ENCODE results near the gene RNPS1. TPM values are rescaled to one million over a fixed set of nuclear protein-coding genes. Genes with fewer than 3 reads are reported as not detected.
"Not testable (repeated sequence)": the region's sequence is repeated elsewhere in the genome, so short reads cannot be mapped to it uniquely, and the experiment has no call there.

Gene RNPS1
- total RNA-seq, 2 donors from 2014 or later, result 108 to 154 TPM

DNA sequence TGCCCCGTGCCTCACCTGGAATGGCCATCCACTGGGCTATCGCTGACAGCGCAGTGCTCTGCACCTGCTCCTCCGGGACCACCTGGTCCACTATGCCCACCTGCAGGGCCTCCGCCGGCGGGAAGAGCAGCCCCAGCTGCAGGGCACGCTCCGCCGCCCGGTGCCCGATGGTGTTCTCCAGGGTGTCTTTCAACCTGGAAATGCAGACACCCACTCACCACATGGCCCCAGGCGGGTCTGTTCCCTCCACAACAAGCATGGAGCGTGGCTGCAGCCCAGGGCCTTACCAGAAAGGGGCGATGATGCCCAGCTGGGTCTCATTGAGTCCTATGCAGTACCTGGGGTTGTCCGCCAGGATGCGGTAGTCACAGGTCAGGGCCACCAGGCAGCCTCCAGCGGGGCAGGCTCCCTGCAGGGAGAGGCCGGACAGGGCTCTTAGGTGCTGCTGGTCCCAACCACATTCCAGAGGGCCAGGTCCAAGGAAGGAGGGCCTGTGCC is 24.8 kb downstream of the RNPS1 start:
- DNase-seq, result no peak
- Histone ChIP-seq H3K36me3 (peaks cover 10% of the 10 kb centered on the region), H3K4me1 (no peaks in the 10 kb centered on the region), H3K4me3 (no peak overlapping the region), H3K9ac (ENCODE audit: low read depth in 2 of 2, low read length in 2 of 2) (no peak overlapping the region), H3K27me3 (peaks cover 3% of the 10 kb centered on the region), H3K27ac (no peak overlapping the region), H3K9me3 (no peaks in the 10 kb centered on the region)
- intact Hi-C loops (cut with DNase I), result no loop called here
- TF ChIP-seq, protein P1, sequence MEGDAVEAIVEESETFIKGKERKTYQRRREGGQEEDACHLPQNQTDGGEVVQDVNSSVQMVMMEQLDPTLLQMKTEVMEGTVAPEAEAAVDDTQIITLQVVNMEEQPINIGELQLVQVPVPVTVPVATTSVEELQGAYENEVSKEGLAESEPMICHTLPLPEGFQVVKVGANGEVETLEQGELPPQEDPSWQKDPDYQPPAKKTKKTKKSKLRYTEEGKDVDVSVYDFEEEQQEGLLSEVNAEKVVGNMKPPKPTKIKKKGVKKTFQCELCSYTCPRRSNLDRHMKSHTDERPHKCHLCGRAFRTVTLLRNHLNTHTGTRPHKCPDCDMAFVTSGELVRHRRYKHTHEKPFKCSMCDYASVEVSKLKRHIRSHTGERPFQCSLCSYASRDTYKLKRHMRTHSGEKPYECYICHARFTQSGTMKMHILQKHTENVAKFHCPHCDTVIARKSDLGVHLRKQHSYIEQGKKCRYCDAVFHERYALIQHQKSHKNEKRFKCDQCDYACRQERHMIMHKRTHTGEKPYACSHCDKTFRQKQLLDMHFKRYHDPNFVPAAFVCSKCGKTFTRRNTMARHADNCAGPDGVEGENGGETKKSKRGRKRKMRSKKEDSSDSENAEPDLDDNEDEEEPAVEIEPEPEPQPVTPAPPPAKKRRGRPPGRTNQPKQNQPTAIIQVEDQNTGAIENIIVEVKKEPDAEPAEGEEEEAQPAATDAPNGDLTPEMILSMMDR (IDR thresholded peaks at IDR 0.05), result no peak

DNA sequence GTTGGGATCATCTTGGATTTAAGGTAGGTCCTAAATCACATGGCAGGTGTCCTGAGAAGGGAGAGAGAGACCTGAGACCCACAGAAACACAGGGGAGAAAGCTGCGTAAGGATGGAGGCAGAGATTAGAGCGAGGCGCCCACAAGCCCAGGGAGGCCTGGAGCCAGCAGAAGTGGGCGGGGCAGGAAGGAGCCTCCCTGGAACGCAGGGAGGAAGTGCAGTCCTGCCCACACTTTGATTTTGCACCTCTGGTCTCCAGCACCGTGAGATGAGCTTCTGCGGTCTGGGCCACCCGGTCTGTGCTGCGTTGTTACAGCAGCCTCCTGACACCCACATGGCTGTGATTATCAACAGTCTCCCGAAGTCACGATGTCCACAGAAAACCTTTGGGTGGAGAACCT is 25.3 kb downstream of the RNPS1 start:
- Histone ChIP-seq H3K4me3 (no peak overlapping the region), H3K36me3 (peaks cover 10% of the 10 kb centered on the region), H3K27me3 (peaks cover 8% of the 10 kb centered on the region), H3K9ac (ENCODE audit: low read depth in 2 of 2, low read length in 2 of 2) (no peak overlapping the region), H3K4me1 (peaks cover 2% of the 10 kb centered on the region), H3K27ac (no peak overlapping the region), H3K9me3 (no peaks in the 10 kb centered on the region)
- no peak for DNase-seq
- intact Hi-C loops (cut with DNase I), result no loop called here
- TF ChIP-seq, protein P1 (IDR thresholded peaks at IDR 0.05), result no peak

DNA sequence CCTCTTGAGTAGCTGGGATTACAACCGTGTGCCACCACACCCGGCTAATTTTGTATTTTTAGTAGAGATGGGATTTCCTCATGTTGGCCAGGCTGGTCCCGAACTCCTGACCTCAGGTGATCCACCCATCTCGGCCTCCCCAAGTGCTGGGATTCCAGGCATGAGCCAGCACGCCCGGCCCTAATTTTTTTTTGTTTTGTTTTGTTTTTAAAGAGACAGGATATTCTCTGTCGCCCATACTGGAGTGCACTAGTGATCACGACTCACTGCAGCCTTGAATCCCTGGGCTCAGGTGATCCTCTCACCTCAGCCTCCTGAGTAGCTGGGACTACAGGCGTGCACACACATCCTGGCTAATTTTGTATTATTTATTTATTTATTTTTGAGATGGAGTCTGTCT is 27.6 kb downstream of the RNPS1 start:
- Histone ChIP-seq H3K36me3 (peaks cover 10% of the 10 kb centered on the region), H3K4me1 (peaks cover 16% of the 10 kb centered on the region), H3K27me3 (peaks cover 26% of the 10 kb centered on the region)
- DNase-seq; H3K9ac ChIP-seq (ENCODE audit: low read depth in 2 of 2, low read length in 2 of 2); H3K4me3 ChIP-seq; H3K27ac ChIP-seq; intact Hi-C loops (cut with DNase I); H3K9me3 ChIP-seq: not testable (repeated sequence)

DNA sequence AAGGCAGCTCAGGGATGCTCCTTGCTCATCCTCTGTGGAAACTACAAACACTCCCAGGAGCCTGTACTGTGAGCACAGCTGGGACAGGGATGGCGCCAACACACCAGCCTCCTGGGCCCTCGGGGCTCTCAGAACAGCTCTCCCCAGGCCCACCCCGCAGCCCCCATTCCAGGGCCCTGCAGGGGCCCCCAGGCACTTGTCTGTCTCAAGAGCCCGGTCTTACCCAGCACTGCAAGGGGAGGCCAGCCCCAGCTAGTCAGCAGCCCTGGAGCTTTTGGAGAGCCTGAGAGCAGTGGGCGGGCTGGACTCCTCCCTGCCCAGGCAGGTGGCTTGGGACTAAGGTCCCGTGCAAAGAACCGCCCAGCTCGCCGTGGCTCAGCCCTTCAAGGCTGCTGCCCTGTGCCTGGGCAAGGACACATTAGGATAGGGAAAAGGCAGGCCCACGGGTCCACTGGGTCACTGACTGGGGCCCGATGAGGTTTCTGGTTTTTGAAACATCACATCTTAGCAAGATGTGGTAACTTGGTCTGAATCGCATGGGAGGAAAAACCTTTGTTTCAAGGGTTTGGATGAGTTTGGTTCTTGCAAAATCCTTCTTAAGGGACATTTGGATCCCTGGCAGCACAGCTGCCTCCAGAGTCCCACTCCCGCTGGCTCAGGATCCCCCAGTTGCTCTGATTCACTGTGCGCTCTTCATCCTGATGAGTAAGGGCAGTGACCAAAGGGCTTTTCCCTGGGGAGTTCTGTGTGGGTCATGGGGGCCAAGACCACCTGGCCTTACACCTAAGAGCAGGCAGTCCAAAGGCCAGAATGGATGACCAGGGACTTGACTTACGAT is 28.9 kb downstream of the RNPS1 start:
- no peaks in the 10 kb centered on the region for H3K9me3 ChIP-seq
- H3K27me3 ChIP-seq, result peaks cover 26% of the 10 kb centered on the region
- no peak overlapping the region for H3K4me3 ChIP-seq
- no peak overlapping the region for H3K27ac ChIP-seq
- no peak overlapping the region for H3K9ac ChIP-seq (ENCODE audit: low read depth in 2 of 2, low read length in 2 of 2)
- H3K36me3 ChIP-seq, result peaks cover 17% of the 10 kb centered on the region
- TF ChIP-seq, protein P1 (IDR thresholded peaks at IDR 0.05), result no peak
- intact Hi-C loops (cut with DNase I), result no loop called here
- DNase-seq, result no peak
- H3K4me1 ChIP-seq, result peaks cover 16% of the 10 kb centered on the region

DNA sequence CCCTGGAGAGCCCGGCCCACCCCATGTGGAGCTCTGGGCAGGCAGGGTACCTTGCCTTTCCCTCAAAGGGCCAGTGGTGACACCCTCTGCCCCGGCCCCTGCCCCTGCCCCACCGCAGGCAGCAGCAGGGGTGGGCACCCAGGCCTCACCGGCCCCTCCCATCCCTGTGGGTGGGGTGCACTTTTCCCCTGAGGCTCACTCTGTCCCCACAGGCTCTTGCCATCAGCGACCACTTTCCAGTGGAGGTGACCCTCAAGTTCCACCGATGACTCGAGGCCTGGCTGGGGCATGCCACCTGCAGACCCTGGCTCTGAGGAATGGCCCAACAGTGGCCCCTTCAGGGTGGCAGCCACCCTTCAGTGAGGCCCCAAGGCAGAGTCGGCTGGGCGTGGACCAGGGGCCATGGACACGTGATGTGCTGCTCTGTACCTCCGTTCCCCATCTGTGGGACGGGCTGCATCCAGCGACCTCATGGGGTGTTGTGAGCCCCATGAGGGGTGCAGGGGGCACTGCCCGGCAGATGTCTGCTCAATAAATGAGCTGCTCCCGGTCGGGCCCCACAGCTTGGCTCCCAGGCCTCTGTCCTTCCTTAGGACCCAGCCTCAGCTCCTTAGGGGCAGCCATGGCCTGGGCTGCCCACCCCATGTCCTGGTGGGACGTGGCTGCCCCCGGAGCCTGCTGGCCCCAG is 29.6 kb downstream of the RNPS1 start:
- Histone ChIP-seq H3K27ac (no peak overlapping the region), H3K9ac (ENCODE audit: low read depth in 2 of 2, low read length in 2 of 2) (no peak overlapping the region), H3K27me3 (peaks cover 26% of the 10 kb centered on the region), H3K9me3 (no peaks in the 10 kb centered on the region), H3K4me3 (no peak overlapping the region), H3K36me3 (peaks cover 18% of the 10 kb centered on the region), H3K4me1 (peaks cover 16% of the 10 kb centered on the region)
- TF ChIP-seq, protein P1 (IDR thresholded peaks at IDR 0.05), result no peak
- DNase-seq, result no peak
- intact Hi-C loops (cut with DNase I), result no loop called here
